ENCODE data around the gene TYR. TPM values are rescaled to one million over a fixed set of nuclear protein-coding genes. Genes with fewer than 3 reads are reported as not detected.

Gene TYR
- not detected for polyA plus RNA-seq

- no peak within 1 kb of the TSS for H3K4me3 Mint-ChIP-seq
- no peaks in the 10 kb centered on the region for H3K4me1 Mint-ChIP-seq
- no peak within 1 kb of the TSS for H3K27ac Mint-ChIP-seq
- H3K27me3 Mint-ChIP-seq: no peaks in the 10 kb centered on the region
- H3K9me3 Mint-ChIP-seq: peaks cover 0 to 6% (median 0%) of the 10 kb centered on the region in 3 donors
- no peaks in the 10 kb centered on the region for H3K36me3 Mint-ChIP-seq
Observed at GRCh38 chr11:89177691-89178231, at the start of gene TYR. TYR (plus strand) TSS chr11:89177875; CDS start chr11:89177954, 79 bp downstream.

GRCh38 chr11:89136606-89137005, 41.1 kb upstream of the TYR start:
- H3K4me1 Mint-ChIP-seq: no peaks in the 10 kb centered on the region
- no peaks in the 10 kb centered on the region for H3K36me3 Mint-ChIP-seq
- no peak overlapping the region for H3K27ac Mint-ChIP-seq
- no peaks in the 10 kb centered on the region for H3K27me3 Mint-ChIP-seq
- H3K9me3 Mint-ChIP-seq: peaks cover 1 to 9% (median 2%) of the 10 kb centered on the region in 3 donors
- no peak overlapping the region for H3K4me3 Mint-ChIP-seq

GRCh38 chr11:89147229-89147628, 30.4 kb upstream of the TYR start:
- Mint-ChIP-seq H3K27ac (no peak overlapping the region), H3K9me3 (peaks cover 0 to 4% (median 3%) of the 10 kb centered on the region in 3 donors), H3K36me3 (no peaks in the 10 kb centered on the region), H3K4me1 (no peaks in the 10 kb centered on the region), H3K27me3 (no peaks in the 10 kb centered on the region), H3K4me3 (no peak overlapping the region)

- H3K4me1 Mint-ChIP-seq: no peaks in the 10 kb centered on the region
- peaks cover 2% of the 10 kb centered on the region for H3K36me3 Mint-ChIP-seq
- H3K27ac Mint-ChIP-seq: no peak overlapping the region
- no peaks in the 10 kb centered on the region for H3K27me3 Mint-ChIP-seq
- no peak overlapping the region for H3K4me3 Mint-ChIP-seq
- H3K9me3 Mint-ChIP-seq: peaks cover 1 to 5% (median 3%) of the 10 kb centered on the region in 3 donors
Observed at GRCh38 chr11:89159974-89160373, 17.7 kb upstream of the TYR start.

DNA sequence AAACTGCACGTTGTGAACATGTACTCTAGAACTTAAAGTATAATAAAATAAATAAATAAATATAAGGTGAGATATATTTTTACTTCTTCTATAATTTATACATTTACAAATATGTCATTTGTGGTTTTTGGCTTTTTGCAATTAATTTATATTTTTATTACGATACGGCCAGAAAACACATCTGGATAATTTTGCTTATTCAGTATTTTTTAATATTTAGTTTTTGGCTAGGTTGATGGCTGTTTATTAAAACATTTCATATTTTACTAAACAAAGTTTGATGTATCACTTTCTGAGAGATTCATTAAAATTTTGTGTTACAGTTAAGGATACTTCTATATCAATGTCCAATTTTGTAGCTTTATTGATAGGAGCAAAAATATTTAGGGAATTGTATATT, 15.7 kb upstream of the TYR start:
- Mint-ChIP-seq H3K27me3 (no peaks in the 10 kb centered on the region), H3K36me3 (peaks cover 2% of the 10 kb centered on the region), H3K4me3 (no peak overlapping the region), H3K27ac (no peak overlapping the region), H3K4me1 (no peaks in the 10 kb centered on the region), H3K9me3 (peaks cover 1 to 5% (median 3%) of the 10 kb centered on the region in 3 donors)

- Mint-ChIP-seq H3K36me3 (peaks cover 2% of the 10 kb centered on the region), H3K27me3 (no peaks in the 10 kb centered on the region), H3K4me3 (no peak overlapping the region), H3K4me1 (no peaks in the 10 kb centered on the region), H3K9me3 (peaks cover 3 to 5% (median 3%) of the 10 kb centered on the region in 3 donors), H3K27ac (no peak overlapping the region)
Observed at GRCh38 chr11:89163686-89164085, 14.0 kb upstream of the TYR start.

DNA sequence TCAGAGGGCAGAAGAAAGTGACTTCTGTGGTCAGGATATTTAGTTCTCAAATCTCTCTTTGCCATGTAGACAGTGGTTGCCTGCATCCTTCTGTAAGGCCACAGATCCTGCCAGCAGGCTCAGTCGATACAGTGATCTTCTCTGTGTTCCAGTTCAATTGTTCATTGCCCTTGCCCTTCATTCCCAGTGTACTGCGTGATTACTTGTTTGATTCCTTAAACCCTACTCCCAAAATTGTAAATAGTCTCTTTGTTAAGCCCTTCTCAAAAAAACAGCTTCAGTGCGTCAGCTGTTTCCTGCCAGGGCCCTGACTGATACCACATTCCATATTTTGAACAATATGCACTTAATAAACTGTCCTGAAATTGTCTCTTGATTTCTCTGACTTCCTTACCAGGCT, 9.3 kb upstream of the TYR start:
- Mint-ChIP-seq H3K27me3 (no peaks in the 10 kb centered on the region), H3K27ac (no peak overlapping the region), H3K9me3 (peaks cover 3 to 5% (median 3%) of the 10 kb centered on the region in 3 donors), H3K4me3 (no peak overlapping the region), H3K36me3 (no peaks in the 10 kb centered on the region), H3K4me1 (no peaks in the 10 kb centered on the region)

DNA sequence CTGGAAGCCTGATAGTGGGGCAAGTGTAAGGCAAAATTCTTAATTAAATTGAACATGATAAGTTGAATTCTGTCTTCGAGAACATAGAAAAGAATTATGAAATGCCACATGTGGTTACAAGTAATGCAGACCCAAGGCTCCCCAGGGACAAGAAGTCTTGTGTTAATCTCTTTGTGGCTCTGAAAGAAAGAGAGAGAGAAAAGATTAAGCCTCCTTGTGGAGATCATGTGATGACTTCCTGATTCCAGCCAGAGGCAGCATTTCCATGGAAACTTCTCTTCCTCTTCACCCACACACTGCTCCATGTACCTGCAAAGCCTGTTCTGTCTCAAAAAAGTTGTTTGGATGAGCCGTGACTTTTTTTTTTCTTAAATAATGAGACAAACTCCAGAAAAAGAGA, 1.9 kb upstream of the TYR start:
- Mint-ChIP-seq H3K36me3 (no peaks in the 10 kb centered on the region), H3K27me3 (no peaks in the 10 kb centered on the region), H3K4me3 (no peak overlapping the region), H3K9me3 (peaks cover 0 to 8% (median 0%) of the 10 kb centered on the region in 3 donors), H3K27ac (no peak overlapping the region), H3K4me1 (no peaks in the 10 kb centered on the region)

- no peak overlapping the region for H3K27ac Mint-ChIP-seq
- no peak overlapping the region for H3K4me3 Mint-ChIP-seq
- H3K27me3 Mint-ChIP-seq: no peaks in the 10 kb centered on the region
- H3K36me3 Mint-ChIP-seq: no peaks in the 10 kb centered on the region
- H3K4me1 Mint-ChIP-seq: no peaks in the 10 kb centered on the region
- peaks cover 0 to 6% (median 0%) of the 10 kb centered on the region in 3 donors for H3K9me3 Mint-ChIP-seq
Observed at GRCh38 chr11:89176938-89177337, 737 bp upstream of the TYR start.

DNA sequence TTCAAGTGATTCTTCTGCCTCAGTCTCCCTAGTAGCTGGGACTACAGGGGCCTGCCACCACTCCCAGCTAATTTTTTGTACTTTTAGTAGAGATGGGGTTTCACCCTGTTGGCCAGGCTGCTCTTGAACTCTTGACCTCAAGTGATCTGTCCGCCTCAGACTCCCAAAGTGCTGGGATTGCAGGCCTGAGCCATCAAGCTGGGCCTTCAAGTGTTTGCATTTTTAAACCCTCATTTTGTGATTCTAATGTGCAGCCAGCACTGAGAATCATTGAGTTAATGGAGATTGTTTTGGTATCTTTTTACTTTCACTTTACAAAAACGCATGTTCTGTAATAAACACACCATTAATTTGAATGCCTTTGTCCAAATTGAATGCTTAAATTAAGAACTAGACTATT, 3.4 kb downstream of the TYR start:
- Mint-ChIP-seq H3K9me3 (peaks cover 0 to 2% (median 0%) of the 10 kb centered on the region in 3 donors), H3K4me3 (no peak overlapping the region), H3K27me3 (no peaks in the 10 kb centered on the region), H3K27ac (no peak overlapping the region), H3K36me3 (no peaks in the 10 kb centered on the region), H3K4me1 (no peaks in the 10 kb centered on the region)

GRCh38 chr11:89182773-89183518, 5.3 kb downstream of the TYR start:
- Mint-ChIP-seq H3K27me3 (no peaks in the 10 kb centered on the region), H3K4me1 (no peaks in the 10 kb centered on the region), H3K4me3 (no peak overlapping the region)

DNA sequence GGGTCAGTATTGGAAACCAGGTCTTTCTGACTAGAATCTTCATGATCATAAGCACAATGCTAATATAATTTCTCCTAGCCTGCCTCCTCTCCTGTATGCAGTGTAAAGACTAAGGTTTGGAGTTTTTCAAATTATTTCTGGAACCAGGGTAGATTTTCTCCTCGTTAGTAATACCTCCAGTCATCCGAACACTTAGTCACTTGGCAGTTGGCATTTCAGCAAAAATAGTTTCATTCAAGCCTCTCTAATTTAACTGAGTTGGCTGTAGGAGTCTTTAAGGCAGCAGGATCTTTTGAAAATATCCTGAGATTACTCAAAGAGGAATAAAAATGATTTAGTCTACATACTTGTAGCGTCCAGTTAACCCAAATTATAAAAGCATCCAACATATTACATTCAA, 6.3 kb downstream of the TYR start:
- H3K9me3 Mint-ChIP-seq: peaks cover 0 to 4% (median 2%) of the 10 kb centered on the region in 3 donors
- H3K4me3 Mint-ChIP-seq: no peak overlapping the region
- H3K27me3 Mint-ChIP-seq: no peaks in the 10 kb centered on the region
- H3K4me1 Mint-ChIP-seq: no peaks in the 10 kb centered on the region
- no peak overlapping the region for H3K27ac Mint-ChIP-seq
- H3K36me3 Mint-ChIP-seq: no peaks in the 10 kb centered on the region

More at GRCh38 chr11:89182773-89183518, 5.3 kb downstream of the TYR start:
- H3K9me3 Mint-ChIP-seq: peaks cover 0 to 4% (median 2%) of the 10 kb centered on the region in 3 donors
- H3K36me3 Mint-ChIP-seq: no peaks in the 10 kb centered on the region
- no peak overlapping the region for H3K27ac Mint-ChIP-seq

- H3K9me3 Mint-ChIP-seq: peaks cover 0 to 4% (median 0%) of the 10 kb centered on the region in 3 donors
- H3K4me3 Mint-ChIP-seq: no peak overlapping the region
- H3K36me3 Mint-ChIP-seq: no peaks in the 10 kb centered on the region
- no peaks in the 10 kb centered on the region for H3K27me3 Mint-ChIP-seq
- H3K27ac Mint-ChIP-seq: no peak overlapping the region
- H3K4me1 Mint-ChIP-seq: no peaks in the 10 kb centered on the region
Observed at GRCh38 chr11:89189776-89190175, 12.1 kb downstream of the TYR start.

GRCh38 chr11:89201138-89201537, 23.5 kb downstream of the TYR start:
- Mint-ChIP-seq H3K27ac (no peak overlapping the region), H3K9me3 (peaks cover 0 to 8% (median 7%) of the 10 kb centered on the region in 3 donors), H3K36me3 (no peaks in the 10 kb centered on the region), H3K27me3 (no peaks in the 10 kb centered on the region), H3K4me3 (no peak overlapping the region), H3K4me1 (no peaks in the 10 kb centered on the region)

- H3K36me3 Mint-ChIP-seq: peaks cover 2% of the 10 kb centered on the region
- no peaks in the 10 kb centered on the region for H3K4me1 Mint-ChIP-seq
- peaks cover 0 to 9% (median 8%) of the 10 kb centered on the region in 3 donors for H3K9me3 Mint-ChIP-seq
- no peak overlapping the region for H3K27ac Mint-ChIP-seq
- no peaks in the 10 kb centered on the region for H3K27me3 Mint-ChIP-seq
- no peak overlapping the region for H3K4me3 Mint-ChIP-seq
Observed at GRCh38 chr11:89203814-89204213, 26.1 kb downstream of the TYR start.

DNA sequence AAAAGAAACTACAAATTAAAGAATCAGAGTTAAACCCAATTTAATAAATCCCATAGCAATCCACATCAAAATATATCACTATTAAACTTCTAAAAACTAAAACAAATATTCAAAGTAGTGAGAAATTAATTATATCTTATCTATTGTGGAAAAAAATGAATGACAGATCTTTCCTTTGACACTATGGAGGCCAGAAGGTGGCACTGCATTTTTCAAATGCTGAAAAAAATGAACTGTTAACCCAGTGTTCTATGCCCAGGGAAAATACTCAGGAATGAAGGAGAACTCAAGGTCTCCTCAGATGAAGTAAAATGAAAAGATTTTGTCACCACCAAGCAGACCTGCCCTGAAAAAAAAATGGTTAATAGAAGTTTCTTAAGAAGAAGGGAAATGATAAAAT, 27.7 kb downstream of the TYR start:
- Mint-ChIP-seq H3K27ac (no peak overlapping the region), H3K36me3 (peaks cover 2% of the 10 kb centered on the region), H3K4me1 (no peaks in the 10 kb centered on the region), H3K4me3 (no peak overlapping the region), H3K9me3 (peaks cover 0 to 14% (median 4%) of the 10 kb centered on the region in 3 donors), H3K27me3 (no peaks in the 10 kb centered on the region)

Measured in IgD-negative memory B cell (primary cell).